Jurkat, Clone E6-1 (cell line): ENCODE data around the gene PDZD2.
"Not testable (repeated sequence)": the region's sequence is repeated elsewhere in the genome, so short reads cannot be mapped to it uniquely, and the experiment has no call there.

Experiments
- DNase-seq: peaks from one replicate; pipeline ENCODE4 v3.0.0-alpha.2; 2011; ENCODE audit warnings: low read depth, low spot score
- H3K4me3 ChIP-seq: 2 replicates; pipeline ENCODE4 v1.5.1; 2011; ENCODE audit warnings: mild to moderate bottlenecking, low read length, control low read depth, moderate library complexity

PDZD2 gene

GRCh38 chr5:31725996-31726395 is 87.1 kb downstream of the PDZD2 start:
- H3K4me3 ChIP-seq, result no peak overlapping the region
- DNase-seq, result no peak

GRCh38 chr5:31726952-31727351 is 88.0 kb downstream of the PDZD2 start:
- DNase-seq, result no peak
- no peak overlapping the region for H3K4me3 ChIP-seq

- DNase-seq, result no peak
These were observed 89.1 kb downstream of the PDZD2 start for GRCh38 chr5:31728039-31728438.

GRCh38 chr5:31728806-31729205 is 89.9 kb downstream of the PDZD2 start:
- DNase-seq, H3K4me3 ChIP-seq: not testable (repeated sequence)

More at GRCh38 chr5:31728039-31728438, 89.1 kb downstream of the PDZD2 start:
- H3K4me3 ChIP-seq, result no peak overlapping the region

GRCh38 chr5:31730139-31730538 is 91.2 kb downstream of the PDZD2 start:
- DNase-seq, result no peak
- no peak overlapping the region for H3K4me3 ChIP-seq

GRCh38 chr5:31731016-31731415 is 92.1 kb downstream of the PDZD2 start:
- no peak overlapping the region for H3K4me3 ChIP-seq
- DNase-seq, result no peak

GRCh38 chr5:31731710-31732301 is 92.9 kb downstream of the PDZD2 start:
- H3K4me3 ChIP-seq, result no peak overlapping the region
- no peak for DNase-seq

GRCh38 chr5:31732821-31733220 is 93.9 kb downstream of the PDZD2 start:
- DNase-seq, H3K4me3 ChIP-seq: not testable (repeated sequence)

- no peak for DNase-seq
- no peak overlapping the region for H3K4me3 ChIP-seq
These were observed 94.4 kb downstream of the PDZD2 start for GRCh38 chr5:31733371-31733770.

GRCh38 chr5:31736127-31736526 is 97.2 kb downstream of the PDZD2 start:
- no peak overlapping the region for H3K4me3 ChIP-seq
- no peak for DNase-seq

- H3K4me3 ChIP-seq, result no peak overlapping the region
- DNase-seq, result no peak
These were observed 99.3 kb downstream of the PDZD2 start for GRCh38 chr5:31738199-31738598.

GRCh38 chr5:31741496-31741895 is 102.6 kb downstream of the PDZD2 start:
- no peak for DNase-seq
- no peak overlapping the region for H3K4me3 ChIP-seq

- no peak for DNase-seq
- no peak overlapping the region for H3K4me3 ChIP-seq
These were observed 104.7 kb downstream of the PDZD2 start for GRCh38 chr5:31743678-31744077.

- H3K4me3 ChIP-seq, result no peak overlapping the region
- DNase-seq, result no peak
These were observed 109.7 kb downstream of the PDZD2 start for GRCh38 chr5:31748458-31749172.

GRCh38 chr5:31750215-31750614 is 111.3 kb downstream of the PDZD2 start:
- no peak overlapping the region for H3K4me3 ChIP-seq
- DNase-seq, result no peak

GRCh38 chr5:31751610-31752009 is 112.7 kb downstream of the PDZD2 start:
- DNase-seq, result no peak

GRCh38 chr5:31753700-31754357 is 114.9 kb downstream of the PDZD2 start:
- DNase-seq, result no peak
- no peak overlapping the region for H3K4me3 ChIP-seq

More at GRCh38 chr5:31751610-31752009, 112.7 kb downstream of the PDZD2 start:
- no peak overlapping the region for H3K4me3 ChIP-seq

GRCh38 chr5:31754358-31754704 is 115.4 kb downstream of the PDZD2 start:
- DNase-seq, result no peak
- no peak overlapping the region for H3K4me3 ChIP-seq

- H3K4me3 ChIP-seq, result no peak overlapping the region
- no peak for DNase-seq
These were observed 116.1 kb downstream of the PDZD2 start for GRCh38 chr5:31754741-31755675.
